ENCODE results near the gene IL1RN. TPM values are rescaled to one million over a fixed set of nuclear protein-coding genes. Genes with fewer than 3 reads are reported as not detected.

Gene IL1RN
- total and polyA plus RNA-seq, 2 donors (not counting 3 experiments of a cell fraction or from before 2014, with no cell fraction given): not detected

DNA sequence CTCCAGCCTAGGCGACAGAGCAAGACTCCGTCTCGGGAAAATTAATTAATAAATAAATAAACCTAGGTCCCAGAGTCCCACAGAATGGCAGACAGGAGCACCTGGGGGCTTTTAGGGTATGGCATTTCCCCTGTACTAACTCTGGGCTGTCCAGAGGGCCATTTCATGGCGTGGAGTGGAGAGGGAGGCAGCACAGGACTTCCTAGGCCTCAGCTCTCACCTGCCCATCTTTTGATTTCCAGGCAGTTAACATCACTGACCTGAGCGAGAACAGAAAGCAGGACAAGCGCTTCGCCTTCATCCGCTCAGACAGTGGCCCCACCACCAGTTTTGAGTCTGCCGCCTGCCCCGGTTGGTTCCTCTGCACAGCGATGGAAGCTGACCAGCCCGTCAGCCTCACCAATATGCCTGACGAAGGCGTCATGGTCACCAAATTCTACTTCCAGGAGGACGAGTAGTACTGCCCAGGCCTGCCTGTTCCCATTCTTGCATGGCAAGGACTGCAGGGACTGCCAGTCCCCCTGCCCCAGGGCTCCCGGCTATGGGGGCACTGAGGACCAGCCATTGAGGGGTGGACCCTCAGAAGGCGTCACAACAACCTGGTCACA, 5.1 kb downstream of the IL1RN start:
- Histone ChIP-seq H3K9ac (replicated peaks; ENCODE audit: extremely low read depth, insufficient read depth, low read length) (no peak overlapping the region), H3K4me2 (ENCODE audit: insufficient read depth, low read length) (no peak overlapping the region), H3K9me3 (replicated peaks; ENCODE audit: control insufficient read depth, insufficient read depth, low read length) (no peaks in the 10 kb centered on the region), H3K79me2 (ENCODE audit: control insufficient read depth, insufficient read depth, low read length) (no peaks in the 10 kb centered on the region), H4K20me1 (replicated peaks; ENCODE audit: control insufficient read depth, extremely low read depth, insufficient read depth, low read length) (no peaks in the 10 kb centered on the region), H2AFZ (ENCODE audit: low read depth, low read length) (no peak overlapping the region), H3K9me1 (replicated peaks; ENCODE audit: control insufficient read depth, extremely low read depth, insufficient read depth, low read length) (no peaks in the 10 kb centered on the region), H3K27ac (ENCODE audit: insufficient read depth, low read depth, low read length) (no peak overlapping the region), H3K4me3 (replicated peaks in 1 of 3; ENCODE audit: insufficient read depth in 1 of 3, low read depth in 1 of 3, low read length in 3 of 3) (no peak overlapping the region), H3K36me3 (ENCODE audit: control insufficient read depth in 2 of 2, extremely low read depth in 1 of 2, insufficient read depth in 2 of 2, low read length in 2 of 2) (no peaks in the 10 kb centered on the region), H3K4me1 (ENCODE audit: control insufficient read depth, extremely low read depth, insufficient read depth, low read length) (no peaks in the 10 kb centered on the region), H3K27me3 (ENCODE audit: control insufficient read depth in 2 of 2, insufficient read depth in 2 of 2, low read length in 2 of 2) (peaks cover 0 to 3% of the 10 kb centered on the region in 2 experiments)
- BruUV-seq (replicated peaks): no TSS peak
- intact Hi-C loops (cut with micrococcal nuclease): no loop called here
- dilution Hi-C loops (cut with MboI; ENCODE audit: extremely low pct_ligation_motif_present, low sequenced_read_pairs): no loop called here
- POLR2A ChIA-PET: no interaction called here
- CTCF ChIA-PET: interaction anchor here (1.1 to 1.4 kb wide), 3 partner anchors 10 to 258 kb away, joined by 3 to 7 read pairs (median 3); no protein-coding TSS in a partner anchor
- no peak for FAIRE-seq
- no peak for DNase-seq (ENCODE audit: low read depth, low spot score)
- TF ChIP-seq POLR2AphosphoS5 (IDR thresholded peaks at IDR 0.05; ENCODE audit: insufficient read depth, low read depth, low read length): no peak
- TF ChIP-seq, protein P1, sequence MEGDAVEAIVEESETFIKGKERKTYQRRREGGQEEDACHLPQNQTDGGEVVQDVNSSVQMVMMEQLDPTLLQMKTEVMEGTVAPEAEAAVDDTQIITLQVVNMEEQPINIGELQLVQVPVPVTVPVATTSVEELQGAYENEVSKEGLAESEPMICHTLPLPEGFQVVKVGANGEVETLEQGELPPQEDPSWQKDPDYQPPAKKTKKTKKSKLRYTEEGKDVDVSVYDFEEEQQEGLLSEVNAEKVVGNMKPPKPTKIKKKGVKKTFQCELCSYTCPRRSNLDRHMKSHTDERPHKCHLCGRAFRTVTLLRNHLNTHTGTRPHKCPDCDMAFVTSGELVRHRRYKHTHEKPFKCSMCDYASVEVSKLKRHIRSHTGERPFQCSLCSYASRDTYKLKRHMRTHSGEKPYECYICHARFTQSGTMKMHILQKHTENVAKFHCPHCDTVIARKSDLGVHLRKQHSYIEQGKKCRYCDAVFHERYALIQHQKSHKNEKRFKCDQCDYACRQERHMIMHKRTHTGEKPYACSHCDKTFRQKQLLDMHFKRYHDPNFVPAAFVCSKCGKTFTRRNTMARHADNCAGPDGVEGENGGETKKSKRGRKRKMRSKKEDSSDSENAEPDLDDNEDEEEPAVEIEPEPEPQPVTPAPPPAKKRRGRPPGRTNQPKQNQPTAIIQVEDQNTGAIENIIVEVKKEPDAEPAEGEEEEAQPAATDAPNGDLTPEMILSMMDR (IDR thresholded peaks at IDR 0.05; ENCODE audit: extremely low read depth in 1 of 2, insufficient read depth in 1 of 2, low read depth in 1 of 2, low read length in 2 of 2): no peak
- TF ChIP-seq MYC (IDR thresholded peaks at IDR 0.05; ENCODE audit: low read depth, low read length): no peak
- no peak for TF ChIP-seq GATA2 (IDR thresholded peaks at IDR 0.05; ENCODE audit: insufficient read depth, insufficient read length, low read depth, low read length)
- no peak for TF ChIP-seq FOS (IDR thresholded peaks at IDR 0.05; ENCODE audit: borderline replicate concordance, insufficient read depth, low read length)
- TF ChIP-seq EZH2 (IDR thresholded peaks at IDR 0.05; ENCODE audit: borderline replicate concordance, low read depth, low read length, severe bottlenecking): no peak
- no peak for TF ChIP-seq POLR2A (IDR thresholded peaks at IDR 0.05; ENCODE audit: low read depth, low read length)
